HG03108 (cell line): ENCODE data around the gene ARAP1.

Experiments
- ATAC-seq: cut with Tn5 transposase; IDR thresholded peaks from one replicate; pipeline ENCODE4 v1.9.1; 2021; ENCODE audit warnings: moderate library complexity; ENCODE audit not compliant: unreplicated experiment

Gene ARAP1

DNA sequence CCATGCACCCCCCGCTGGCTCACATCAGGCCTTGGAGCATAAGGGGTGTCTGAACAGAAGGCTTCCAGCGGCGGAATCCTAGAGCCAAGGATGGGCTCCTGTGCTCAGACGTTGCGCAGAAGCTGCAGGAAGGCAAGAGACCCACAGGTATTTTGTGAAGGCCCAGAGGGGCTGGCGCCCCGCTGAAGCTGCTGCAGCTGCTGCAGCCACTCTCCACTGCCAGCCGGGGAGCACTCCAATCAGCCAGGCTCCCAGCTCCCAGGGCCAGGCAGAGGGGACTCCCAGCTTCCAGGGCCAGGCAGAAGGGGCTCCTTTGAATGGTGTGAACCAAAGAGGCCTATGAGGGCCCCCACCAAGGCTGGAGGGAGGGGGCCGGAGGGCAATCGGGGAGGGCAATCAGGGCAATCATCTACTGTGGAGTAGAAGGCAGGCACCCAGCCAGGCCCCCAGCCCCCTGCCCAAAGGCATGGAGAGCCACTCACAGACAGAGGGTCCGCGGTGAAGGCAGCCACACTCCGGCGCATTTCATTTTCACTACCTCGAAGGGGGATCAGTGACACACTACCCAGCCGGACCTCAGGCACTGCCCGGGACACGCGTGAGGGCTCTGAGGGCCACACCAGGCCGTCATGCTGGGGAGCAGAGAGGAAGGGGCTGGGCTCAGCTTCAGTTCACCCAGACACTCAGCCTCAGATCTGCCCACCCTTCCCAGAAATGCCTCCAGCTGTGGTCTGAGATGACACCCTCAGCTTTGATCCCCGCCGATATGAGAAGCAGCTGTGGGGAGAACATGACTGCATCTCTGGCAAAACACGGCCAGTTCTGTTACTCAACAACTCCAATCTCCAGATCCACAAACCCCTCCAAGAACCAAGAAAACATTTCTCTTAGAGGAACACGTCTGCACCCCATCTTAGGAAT is 66.4 kb downstream of the ARAP1 start:
- no peak for ATAC-seq

- ATAC-seq = no peak
These were observed 67.8 kb downstream of the ARAP1 start for GRCh38 chr11:72684236-72684912.

DNA sequence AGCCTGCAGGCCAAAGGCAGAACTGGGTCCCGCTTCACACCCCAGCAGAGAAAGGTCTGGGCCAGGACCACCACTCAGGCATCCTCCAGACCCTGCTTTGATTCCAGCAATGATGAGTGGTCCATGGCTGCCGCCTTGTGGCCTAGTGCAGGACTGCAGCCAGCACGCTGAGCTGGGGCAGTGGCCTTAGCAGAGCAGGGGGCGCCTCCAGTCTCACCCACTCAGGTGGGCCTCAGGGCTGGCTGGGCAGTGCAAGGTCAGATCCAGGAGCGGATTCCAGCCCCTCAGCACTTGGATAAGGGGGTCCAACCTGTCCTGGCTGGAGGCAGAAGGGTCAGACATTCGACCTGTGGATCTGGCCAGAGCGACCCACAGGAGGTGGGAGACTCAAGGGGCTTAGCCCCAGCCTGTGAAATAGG is 68.4 kb downstream of the ARAP1 start:
- no peak for ATAC-seq

GRCh38 chr11:72682858-72683243 is 69.4 kb downstream of the ARAP1 start:
- ATAC-seq = no peak

DNA sequence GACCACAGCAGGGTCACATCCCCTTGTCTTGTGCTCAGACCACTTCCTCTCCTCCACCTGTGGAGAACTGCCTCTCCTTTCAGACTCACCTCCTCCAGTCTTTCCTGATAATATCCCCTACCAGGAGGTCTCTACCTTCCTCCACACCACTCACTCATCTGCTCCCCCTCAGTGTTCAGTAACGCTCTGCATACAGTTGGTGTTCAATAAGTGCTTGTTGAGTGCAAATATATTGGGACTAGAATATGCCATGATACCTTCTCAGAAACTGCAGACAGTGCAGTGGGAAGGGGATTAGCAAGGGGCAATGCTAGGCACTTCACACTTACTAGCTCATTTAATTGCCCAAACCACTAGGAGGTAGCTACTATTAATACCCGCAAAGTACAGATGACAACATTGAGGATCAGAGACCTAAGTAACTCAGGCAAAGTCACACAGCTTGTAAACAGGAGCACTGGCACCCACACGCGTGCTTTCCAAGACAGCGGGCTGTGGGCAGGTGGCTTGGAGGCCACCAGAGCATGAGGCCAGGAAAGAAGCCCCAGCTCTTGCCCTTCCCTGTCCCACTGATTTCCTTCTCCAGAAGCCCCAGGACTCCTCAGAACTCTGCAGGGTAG is 69.9 kb downstream of the ARAP1 start:
- ATAC-seq = no peak

- no peak for ATAC-seq
These were observed 70.7 kb downstream of the ARAP1 start for GRCh38 chr11:72681226-72682153.

- ATAC-seq = no peak
These were observed 71.5 kb downstream of the ARAP1 start for GRCh38 chr11:72680624-72681158.

GRCh38 chr11:72679869-72680268 is 72.3 kb downstream of the ARAP1 start:
- no peak for ATAC-seq

- ATAC-seq = no peak
These were observed 73.7 kb downstream of the ARAP1 start for GRCh38 chr11:72678524-72678923.

- no peak for ATAC-seq
These were observed 75.3 kb downstream of the ARAP1 start for GRCh38 chr11:72676861-72677341.

- ATAC-seq = no peak
These were observed 77.0 kb downstream of the ARAP1 start for GRCh38 chr11:72675221-72675620.

GRCh38 chr11:72673943-72674828 is 78.0 kb downstream of the ARAP1 start, which contains the start of gene PDE2A:
Gene PDE2A, minus strand, starts transcription at chr11:72674422. Its CDS starts 215 bp downstream, at chr11:72674207.
- no peak for ATAC-seq

DNA sequence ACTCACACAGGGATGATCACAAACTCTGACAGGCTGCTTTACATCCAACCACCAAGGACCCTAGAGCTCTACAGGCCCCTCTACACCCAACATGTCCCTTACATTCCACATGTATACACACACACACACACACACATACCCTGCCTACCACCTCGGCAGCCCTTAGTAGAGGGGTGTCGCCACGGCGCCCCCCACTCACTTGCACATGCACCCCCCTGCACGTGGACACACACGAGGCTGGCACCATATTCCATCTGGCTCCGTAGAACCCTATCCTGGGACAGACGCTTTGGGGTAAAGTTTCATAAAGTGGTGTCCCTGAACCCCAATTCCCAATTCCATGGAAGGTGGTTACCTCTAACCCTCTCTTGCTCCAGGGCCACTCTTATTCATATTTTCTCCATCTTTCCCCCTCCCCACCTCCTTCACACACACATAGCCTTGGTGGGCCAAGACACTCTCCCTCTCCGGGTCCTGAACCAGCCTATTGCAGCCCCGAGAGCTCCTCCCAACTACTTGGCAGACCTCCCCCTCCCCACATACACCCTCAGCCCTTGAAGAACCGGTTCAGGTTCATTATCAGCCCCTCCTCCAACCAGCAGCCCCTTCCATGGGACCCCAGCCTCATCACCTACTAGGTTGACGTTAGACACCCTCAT is 78.8 kb downstream of the ARAP1 start:
- no peak for ATAC-seq

GRCh38 chr11:72672597-72673238 is 79.5 kb downstream of the ARAP1 start:
- no peak for ATAC-seq

- ATAC-seq = no peak
These were observed 80.8 kb downstream of the ARAP1 start for GRCh38 chr11:72671152-72672099.

DNA sequence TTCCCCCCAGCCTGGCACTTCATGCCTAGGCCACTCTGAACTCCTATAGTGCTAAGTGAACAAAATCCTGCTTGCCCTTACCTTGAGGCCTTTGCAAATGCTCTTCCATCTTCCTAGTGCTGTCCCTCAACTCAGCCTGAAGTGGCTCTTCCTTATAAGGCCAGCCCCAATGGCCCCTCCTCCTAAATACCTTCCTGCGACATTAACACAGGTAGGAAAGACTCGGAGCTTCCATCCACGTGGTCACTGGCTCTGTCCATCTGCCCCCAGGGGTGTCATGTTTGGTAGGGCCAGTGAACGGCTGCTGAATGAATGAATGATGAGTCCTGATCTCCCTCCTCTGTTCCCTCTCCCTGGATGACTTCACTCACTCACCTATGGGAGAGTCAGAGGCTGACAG is 82.2 kb downstream of the ARAP1 start:
- no peak for ATAC-seq

DNA sequence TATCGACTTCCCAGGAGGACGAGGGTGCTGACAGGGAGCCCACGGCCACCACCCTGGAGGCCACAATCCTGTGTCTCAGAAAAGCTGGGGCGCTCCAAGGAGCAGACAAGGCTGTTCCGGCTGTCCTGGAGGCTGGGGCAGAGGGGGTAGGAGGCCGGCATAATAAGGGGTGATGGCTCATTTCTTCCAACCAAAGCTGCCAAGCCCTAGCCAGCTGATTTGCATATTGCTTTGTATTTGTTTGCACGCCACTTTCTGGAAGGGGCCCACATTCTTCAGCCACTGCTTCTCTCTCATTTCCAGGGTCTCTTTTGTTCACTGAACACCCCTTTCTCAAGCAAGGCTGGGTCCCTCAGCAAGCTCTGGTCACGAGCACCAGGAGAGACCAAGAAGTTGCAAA is 82.7 kb downstream of the ARAP1 start:
- no peak for ATAC-seq
